Measurements from ENCODE around the gene GATD1. TPM values are rescaled to one million over a fixed set of nuclear protein-coding genes. Genes with fewer than 3 reads are reported as not detected.

GATD1 gene
- total RNA-seq, 1 donor from 2014 or later = 26.2 TPM

DNA sequence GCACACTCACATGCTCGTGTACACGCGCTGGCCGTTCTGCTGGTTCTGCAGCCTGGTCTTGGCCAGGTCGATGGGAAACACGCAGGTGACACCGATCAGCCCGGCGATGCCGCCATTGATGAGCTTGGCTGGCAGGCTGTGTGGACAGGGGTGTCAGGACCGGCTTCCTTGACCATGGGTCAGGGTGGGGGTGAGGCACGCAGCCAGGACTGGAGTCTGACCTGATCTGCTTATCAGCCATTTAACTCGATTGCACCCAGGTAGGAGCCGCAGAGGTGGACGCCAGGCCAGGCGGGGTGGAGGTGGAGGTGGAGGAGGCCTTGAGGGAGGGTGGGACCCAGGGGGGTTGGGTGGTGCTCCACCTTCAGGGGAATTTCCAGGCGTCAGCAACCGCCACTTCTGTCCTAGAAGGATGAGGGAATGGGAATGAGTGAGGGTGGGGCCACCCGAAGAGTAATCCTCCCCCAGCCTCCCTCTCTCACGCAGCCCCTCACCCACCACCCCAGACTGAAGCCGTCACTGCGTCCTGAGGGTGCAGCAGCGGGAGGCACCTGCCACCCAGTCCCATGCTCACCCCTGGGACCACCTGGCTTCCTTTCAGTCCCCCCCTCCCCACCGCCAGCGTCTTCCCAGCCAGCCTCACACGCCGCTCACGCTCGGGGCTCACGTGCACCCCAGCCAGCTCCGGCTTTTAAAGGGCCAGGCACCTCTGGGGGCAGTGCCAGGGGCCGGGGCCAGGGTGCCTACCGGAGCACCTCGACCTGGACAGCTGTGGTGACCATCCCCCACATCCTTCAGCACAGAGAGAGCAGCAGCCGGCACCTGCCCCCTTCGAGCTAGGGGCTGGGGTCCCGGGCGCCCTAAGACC lies 17.7 kb upstream of the GATD1 start:
- no peak for TF ChIP-seq CTCF (IDR thresholded peaks at IDR 0.05; ENCODE audit: borderline replicate concordance)
- H3K36me3 ChIP-seq = peaks cover 16% of the 10 kb centered on the region
- H3K27me3 ChIP-seq (ENCODE audit: low read depth) = peaks cover 14% of the 10 kb centered on the region
- H3K27ac ChIP-seq (replicated peaks) = no peak overlapping the region
- no peaks in the 10 kb centered on the region for H3K9me3 ChIP-seq (replicated peaks)
- no peak for DNase-seq
- H3K4me1 ChIP-seq = peaks cover 42% of the 10 kb centered on the region
- intact Hi-C loops (cut with micrococcal nuclease) = no loop called here
- peak overlapping the region; percentile 81 for H3K4me3 ChIP-seq

DNA sequence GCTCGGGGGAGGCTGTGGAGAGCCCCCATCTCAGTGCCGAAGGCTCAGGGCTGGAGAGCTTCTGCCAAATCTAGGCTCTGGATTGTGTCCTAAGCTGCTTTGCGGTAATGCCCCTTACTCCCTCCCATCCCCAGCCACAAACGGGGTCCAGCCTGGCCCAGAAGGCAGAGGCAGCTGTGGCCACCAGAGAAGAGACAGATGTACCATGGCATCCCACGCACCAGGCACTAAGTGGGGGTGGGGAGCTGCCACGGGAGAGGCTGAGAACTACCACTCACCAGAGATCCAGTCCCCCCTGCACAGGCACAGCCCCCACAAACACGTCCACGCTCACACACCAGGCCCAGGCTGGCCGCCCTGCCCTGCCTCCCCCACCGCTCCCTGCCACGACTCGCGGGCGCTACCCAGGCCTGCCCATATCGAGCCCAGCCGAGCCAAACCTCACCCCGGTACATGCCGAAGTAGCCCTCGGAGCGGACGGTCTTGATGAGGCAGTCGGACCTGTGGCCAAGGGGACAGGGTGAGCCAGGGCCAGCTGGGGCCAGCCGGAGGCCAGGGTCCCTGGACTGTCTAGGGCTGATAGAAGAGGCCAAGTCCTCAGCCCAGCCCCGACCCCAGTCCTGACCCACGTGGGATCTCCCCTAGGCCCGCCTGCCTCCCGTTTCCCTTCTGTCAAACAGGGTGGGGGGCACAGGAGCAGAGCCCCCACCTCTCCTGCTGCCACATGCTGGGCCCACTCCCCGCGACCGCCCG lies 16.9 kb upstream of the GATD1 start:
- intact Hi-C loops (cut with micrococcal nuclease) = no loop called here
- Histone ChIP-seq H3K27me3 (ENCODE audit: low read depth) (peaks cover 22% of the 10 kb centered on the region), H3K9me3 (replicated peaks) (no peaks in the 10 kb centered on the region), H3K27ac (replicated peaks) (no peak overlapping the region), H3K36me3 (peaks cover 10% of the 10 kb centered on the region), H3K4me1 (peaks cover 49% of the 10 kb centered on the region), H3K4me3 (no peak overlapping the region)
- no peak for TF ChIP-seq CTCF (IDR thresholded peaks at IDR 0.05; ENCODE audit: borderline replicate concordance)
- DNase-seq = no peak

- DNase-seq = no peak
- Histone ChIP-seq H3K4me1 (peaks cover 47% of the 10 kb centered on the region), H3K4me3 (no peak overlapping the region), H3K27me3 (ENCODE audit: low read depth) (peaks cover 29% of the 10 kb centered on the region), H3K36me3 (peaks cover 10% of the 10 kb centered on the region), H3K9me3 (replicated peaks) (no peaks in the 10 kb centered on the region), H3K27ac (replicated peaks) (no peak overlapping the region)
- TF ChIP-seq CTCF (IDR thresholded peaks at IDR 0.05; ENCODE audit: borderline replicate concordance) = no peak
- intact Hi-C loops (cut with micrococcal nuclease) = no loop called here
Observed at GRCh38 chr11:793556-793955, 16.3 kb upstream of the GATD1 start.

DNA sequence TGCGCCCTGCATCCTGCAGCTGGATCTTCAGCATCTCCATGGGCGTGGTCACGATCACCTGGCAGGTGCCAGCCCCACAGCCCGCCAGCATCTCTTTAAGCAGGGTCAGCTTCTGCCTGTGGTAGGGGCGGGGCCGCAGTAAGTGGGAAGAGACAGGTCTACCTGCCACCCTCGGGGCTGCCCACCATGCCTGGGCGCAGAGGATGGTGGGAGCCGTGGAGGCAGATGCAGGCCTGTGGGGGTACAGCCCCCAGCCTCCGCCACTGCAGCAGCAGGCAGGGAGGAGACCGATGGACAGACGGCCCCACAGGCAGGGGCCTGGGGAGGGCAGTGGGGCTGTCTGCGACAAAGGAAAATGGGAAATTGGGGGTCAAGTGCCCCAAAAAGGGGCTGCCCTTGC lies 15.6 kb upstream of the GATD1 start:
- no peak for DNase-seq
- H3K36me3 ChIP-seq = peaks cover 10% of the 10 kb centered on the region
- intact Hi-C loops (cut with micrococcal nuclease) = no loop called here
- no peaks in the 10 kb centered on the region for H3K9me3 ChIP-seq (replicated peaks)
- H3K27me3 ChIP-seq (ENCODE audit: low read depth) = peaks cover 36% of the 10 kb centered on the region
- peaks cover 42% of the 10 kb centered on the region for H3K4me1 ChIP-seq
- no peak overlapping the region for H3K4me3 ChIP-seq
- TF ChIP-seq CTCF (IDR thresholded peaks at IDR 0.05; ENCODE audit: borderline replicate concordance) = no peak
- H3K27ac ChIP-seq (replicated peaks) = no peak overlapping the region

- Histone ChIP-seq H3K4me1 (peaks cover 38% of the 10 kb centered on the region), H3K27me3 (ENCODE audit: low read depth) (peaks cover 36% of the 10 kb centered on the region), H3K9me3 (replicated peaks) (no peaks in the 10 kb centered on the region), H3K36me3 (peaks cover 10% of the 10 kb centered on the region), H3K4me3 (no peak overlapping the region), H3K27ac (replicated peaks) (no peak overlapping the region)
- intact Hi-C loops (cut with micrococcal nuclease) = no loop called here
- no peak for TF ChIP-seq CTCF (IDR thresholded peaks at IDR 0.05; ENCODE audit: borderline replicate concordance)
- no peak for DNase-seq
Observed at GRCh38 chr11:792535-792821, 15.2 kb upstream of the GATD1 start.

Data from left ventricle myocardium inferior (tissue), 1 donor.